ENCODE results near the gene BLOC1S1. TPM values are rescaled to one million over a fixed set of nuclear protein-coding genes. Genes with fewer than 3 reads are reported as not detected.

Gene BLOC1S1
- total RNA-seq, 4 donors from 2014 or later, result 53.6 to 238 (median 140) TPM

- Histone ChIP-seq H3K36me3 (no peaks in the 10 kb centered on the region), H3K4me3 (no peak overlapping the region), H3K27me3 (no peaks in the 10 kb centered on the region), H3K4me1 (peaks cover 4% of the 10 kb centered on the region in 2 donors), H3K9me3 (no peaks in the 10 kb centered on the region), H3K27ac (peak overlapping the region in 1 of 2 donors; percentile 45)
- TF ChIP-seq CTCF (IDR thresholded peaks at IDR 0.05) (no peak), POLR2A (IDR thresholded peaks at IDR 0.05) (no peak)
- intact Hi-C loops (cut with DNase I; ENCODE audit: low total_unique reads), result no loop called here
- DNase-seq, result no peak
Observed at GRCh38 chr12:55711786-55712553, 3.9 kb upstream of the BLOC1S1 start.

- Histone ChIP-seq H3K36me3 (no peaks in the 10 kb centered on the region), H3K4me1 (peaks cover 7 to 8% of the 10 kb centered on the region in 2 donors), H3K27ac (peak overlapping the region in 1 of 2 donors; percentile 45), H3K4me3 (no peak overlapping the region), H3K9me3 (no peaks in the 10 kb centered on the region), H3K27me3 (no peaks in the 10 kb centered on the region)
- intact Hi-C loops (cut with DNase I; ENCODE audit: low total_unique reads), result no loop called here
- no peak for TF ChIP-seq POLR2A (IDR thresholded peaks at IDR 0.05)
- TF ChIP-seq CTCF (IDR thresholded peaks at IDR 0.05), result no peak
- DNase-seq, result no peak
Observed at GRCh38 chr12:55712700-55713415, 3.0 kb upstream of the BLOC1S1 start.

GRCh38 chr12:55713721-55714120 lies 2.1 kb upstream of the BLOC1S1 start:
- Histone ChIP-seq H3K36me3 (no peaks in the 10 kb centered on the region), H3K27me3 (no peaks in the 10 kb centered on the region), H3K4me3 (no peak overlapping the region), H3K27ac (no peak overlapping the region), H3K9me3 (no peaks in the 10 kb centered on the region), H3K4me1 (peaks cover 7% of the 10 kb centered on the region in 2 donors)
- intact Hi-C loops (cut with DNase I; ENCODE audit: low total_unique reads), result no loop called here
- DNase-seq, result no peak
- no peak for TF ChIP-seq CTCF (IDR thresholded peaks at IDR 0.05)
- TF ChIP-seq POLR2A (IDR thresholded peaks at IDR 0.05), result no peak

- Histone ChIP-seq H3K27me3 (no peaks in the 10 kb centered on the region), H3K4me3 (peak overlapping the region; percentile 72 to 83), H3K4me1 (peaks cover 10 to 22% of the 10 kb centered on the region in 2 donors), H3K27ac (peak overlapping the region; percentile 93 to 95), H3K36me3 (no peaks in the 10 kb centered on the region), H3K9me3 (no peaks in the 10 kb centered on the region)
- DNase-seq, result no peak
- intact Hi-C loops (cut with DNase I; ENCODE audit: low total_unique reads), result no loop called here
- TF ChIP-seq CTCF (IDR thresholded peaks at IDR 0.05) (no peak), POLR2A (IDR thresholded peaks at IDR 0.05) (no peak)
Observed at GRCh38 chr12:55715169-55715764, 579 bp upstream of the BLOC1S1 start.

GRCh38 chr12:55716582-55716957 lies 724 bp downstream of the BLOC1S1 start:
- no peak for DNase-seq
- H3K4me1 ChIP-seq, result peaks cover 10 to 30% of the 10 kb centered on the region in 2 donors
- TF ChIP-seq POLR2A (IDR thresholded peaks at IDR 0.05), result no peak
- TF ChIP-seq CTCF (IDR thresholded peaks at IDR 0.05), result no peak
- intact Hi-C loops (cut with DNase I; ENCODE audit: low total_unique reads), result no loop called here
- H3K36me3 ChIP-seq, result no peaks in the 10 kb centered on the region
- no peaks in the 10 kb centered on the region for H3K27me3 ChIP-seq
- H3K27ac ChIP-seq, result peak overlapping the region; percentile 93 to 95
- no peaks in the 10 kb centered on the region for H3K9me3 ChIP-seq
- H3K4me3 ChIP-seq, result peak overlapping the region; percentile 72 to 83

Data from uterus (tissue), 4 donors.